GM12878 (cell line): ENCODE results near the gene NID1. TPM values are rescaled to one million over a fixed set of nuclear protein-coding genes. Genes with fewer than 3 reads are reported as not detected.
A peak's percentile ranks its signal among the peaks of the same experiment; 100 is the strongest.

ENCODE experiments used
- ATAC-seq: fragments of 200-7000 bp; cut with Tn5 transposase; 3 replicates; pipeline ENCODE4 v1.9.1; 2020; ENCODE audit warnings: mild to moderate bottlenecking, moderate library complexity
- BruUV-seq: library from RNA; stranded (reverse); fragments of 400-500 nt; replicated peaks from 2 replicates; lab custom pipeline; 2021; lab: Mats Ljungman, UMichigan
- CTCF ChIA-PET: fragments of 300-600 bp; sonication (Branson Sonifier 250); formaldehyde crosslinking; extraction: SDS; loops from one replicate; lab custom pipeline; 2021; ENCODE audit warnings: inconsistent platforms; lab: Yijun Ruan, JAX
- POLR2A ChIA-PET: fragments of 350-600 bp; formaldehyde crosslinking; extraction: SDS; loops from one replicate; lab custom pipeline; 2021; ENCODE audit warnings: inconsistent platforms; lab: Charles Lee
- RAD21 ChIA-PET: fragments of 300-600 bp; sonication (Branson Sonifier 250); formaldehyde crosslinking; loops from one replicate; lab custom pipeline; 2023; ENCODE audit warnings: antibody characterized with exemption; ENCODE audit not compliant: unreplicated experiment; lab: Charles Lee
- SMC1A ChIA-PET: fragments of 300-600 bp; sonication (Branson Sonifier 250); formaldehyde crosslinking; loops from one replicate; lab custom pipeline; 2023; ENCODE audit not compliant: unreplicated experiment, uncharacterized antibody; lab: Charles Lee
- DNase-seq: peaks from one replicate; pipeline ENCODE4 v3.0.0-alpha.2; 2011; ENCODE audit warnings: low read depth, low spot score
- FAIRE-seq: peaks from 3 replicates; lab custom pipeline; 2011; peaks lifted over from hg19 to GRCh38; lab: Jason Lieb, UNC
- H2AFZ ChIP-seq: 2 replicates; pipeline ENCODE4 v1.6.0; 2011; ENCODE audit warnings: low read depth, low read length, control low read depth; ENCODE audit not compliant: control insufficient read depth
- H3K27ac ChIP-seq: 2 replicates; pipeline ENCODE4 v1.5.1; 2011; ENCODE audit warnings: control low read depth; ENCODE audit not compliant: control insufficient read depth, insufficient read depth
- H3K27me3 ChIP-seq, 2 experiments: replicated peaks in 1 of 2; 2 replicates each; pipeline versions ENCODE4 v1.6.0 to v1.6.1; 2011; ENCODE audit warnings: low read length in 1 of 2; ENCODE audit not compliant: control insufficient read depth in 2 of 2, insufficient read depth in 2 of 2
- H3K36me3 ChIP-seq, 2 experiments: 2 replicates each; pipeline ENCODE4 v1.5.1; 2011; ENCODE audit warnings: low read length in 1 of 2; ENCODE audit not compliant: control insufficient read depth in 2 of 2, insufficient read depth in 2 of 2
- H3K4me1 ChIP-seq: 2 replicates; pipeline ENCODE4 v1.6.1; 2011; ENCODE audit warnings: mild to moderate bottlenecking, low read length, moderate library complexity, mixed read lengths; ENCODE audit not compliant: control insufficient read depth, insufficient read depth
- H3K4me2 ChIP-seq: 2 replicates; pipeline ENCODE4 v1.6.0; 2011; ENCODE audit warnings: control low read depth; ENCODE audit not compliant: control insufficient read depth, insufficient read depth
- H3K4me3 ChIP-seq: fragments of 200-600 bp; sonication (generic); 2 replicates; pipeline ENCODE4 v1.5.1; 2016
- H3K79me2 ChIP-seq: 2 replicates; pipeline ENCODE4 v1.6.0; 2011; ENCODE audit warnings: low read length; ENCODE audit not compliant: control insufficient read depth, insufficient read depth
- H3K9ac ChIP-seq: 2 replicates; pipeline ENCODE4 v1.8.0; 2011; ENCODE audit warnings: low read length, control low read depth, mixed read lengths; ENCODE audit not compliant: control insufficient read depth, insufficient read depth
- H3K9me3 ChIP-seq: replicated peaks from 3 replicates; pipeline ENCODE4 v1.5.1; 2011; ENCODE audit warnings: mild to moderate bottlenecking, low read length; ENCODE audit not compliant: control insufficient read depth, insufficient read depth
- H4K20me1 ChIP-seq: 2 replicates; pipeline ENCODE4 v1.6.0; 2011; ENCODE audit not compliant: control insufficient read depth, insufficient read depth
- IRF5 ChIP-seq: fragments of 450-650 bp; IDR thresholded peaks from 2 replicates; pipeline ENCODE4 v1.6.1; 2017; ENCODE audit warnings: borderline replicate concordance
- RAD51 ChIP-seq: fragments of 450-650 bp; IDR thresholded peaks from 2 replicates; pipeline ENCODE4 v1.6.1; 2016; ENCODE audit warnings: moderate library complexity, mild to moderate bottlenecking, inconsistent platforms
- TCF3 ChIP-seq: IDR thresholded peaks from 2 replicates; pipeline ENCODE4 v1.6.1; 2012; ENCODE audit warnings: low read depth, mild to moderate bottlenecking, low read length, borderline replicate concordance; ENCODE audit not compliant: insufficient read depth
- ZBTB40 ChIP-seq: fragments of 450-650 bp; IDR thresholded peaks from 2 replicates; pipeline ENCODE4 v1.6.1; 2016; ENCODE audit warnings: mild to moderate bottlenecking, moderate library complexity, borderline replicate concordance
- ZNF622 ChIP-seq: fragments of 450-650 bp; IDR thresholded peaks from 2 replicates; pipeline ENCODE4 v1.6.1; 2017; ENCODE audit warnings: mild to moderate bottlenecking, inconsistent platforms
- WGBS: methylation state at CpG from one replicate; pipeline ENCODE4 v1.1.6; 2016; ENCODE audit warnings: low lambda C conversion rate; ENCODE audit not compliant: insufficient replicate concordance, insufficient coverage; ENCODE audit errors: missing lambda C conversion rate; 5-methylcytosine and 5-hydroxymethylcytosine counted together
- in situ Hi-C: fragments of 300-500 bp; cut with MboI; formaldehyde crosslinking; loops from 9 replicates; pipeline ENCODE4 v1.14.3; 2018; ENCODE audit warnings: mixed read lengths
- intact Hi-C: fragments of 100-400 bp; cut with micrococcal nuclease; formaldehyde crosslinking; loops from one replicate; pipeline ENCODE4 v1.14.2; 2022; ENCODE audit not compliant: unreplicated experiment
- polyA plus RNA-seq, 11 experiments: library from polyadenylated mRNA; depleted of rRNA in 4 of 11; unstranded in 6 of 11; stranded (reverse) in 5 of 11; fragments of >200 nt; fragmentation: Nextera tagmentation in 4 of 11; fragmentation: Illumina TruSeq in 1 of 11; extraction: Ambion mirVana in 4 of 11; extraction: Trizol in 1 of 11; gene quantifications; 1 replicate in 1 of 11; 2 replicates in 10 of 11; pipeline versions ENCODE4 v1.2.1 to v1.2.3, GENCODE V29; 2011 to 2016; ENCODE audit warnings: inconsistent platforms in 2 of 11, missing spikeins in 2 of 11, low read depth in 1 of 11
- total RNA-seq, 4 experiments: library from RNA; depleted of rRNA in 3 of 4; stranded (reverse); fragments of >200 nt in 3 of 4; fragmentation: Illumina TruSeq in 1 of 4; extraction: Trizol in 1 of 4; gene quantifications; 2 replicates each; pipeline versions ENCODE4 v1.2.1 to v1.2.3, GENCODE V29; 2013 to 2021

The NID1 gene
- total and polyA plus RNA-seq, 10 of the 15 experiments (the other 5 are each of a cell fraction or from before 2014, with no cell fraction given), result 4.2 to 25.7 (median 11.3) TPM

GRCh38 chr1:236011641-236012040 is 53.2 kb downstream of the NID1 start:
- intact Hi-C loops, result no loop called here
- DNase-seq (no peak), FAIRE-seq (no peak), ATAC-seq (no peak)
- POLR2A ChIA-PET, result interaction anchor here (0.6 kb wide), 2 partner anchors 72 to 522 kb away, joined by 3 read pairs; no protein-coding TSS in a partner anchor
- SMC1A ChIA-PET, result no interaction called here
- no peak overlapping the region for H3K9ac ChIP-seq
- H3K27me3 ChIP-seq, result no peaks in the 10 kb centered on the region
- 92% methylated on average over 11 of the region's 11 CpGs for WGBS
- no peak for TF ChIP-seq ZNF622
- H3K9me3 ChIP-seq, result no peaks in the 10 kb centered on the region; the same call in 2 of the 3 replicates
- no peak overlapping the region for H3K27ac ChIP-seq
- H3K4me1 ChIP-seq, result no peaks in the 10 kb centered on the region
- no peak overlapping the region for H3K4me2 ChIP-seq
- no peaks in the 10 kb centered on the region for H4K20me1 ChIP-seq
- CTCF ChIA-PET, result no interaction called here
- no peak overlapping the region for H3K4me3 ChIP-seq
- H3K79me2 ChIP-seq, result no peaks in the 10 kb centered on the region
- no TSS peak for BruUV-seq
- in situ Hi-C loops, result no loop called here
- H3K36me3 ChIP-seq, result no peaks in the 10 kb centered on the region; a peak in 2 of 4 replicates
- H2AFZ ChIP-seq, result no peak overlapping the region
- RAD21 ChIA-PET, result no interaction called here

GRCh38 chr1:236010443-236010842 is 54.4 kb downstream of the NID1 start:
- Histone ChIP-seq H3K9me3 (no peaks in the 10 kb centered on the region; the same call in 2 of the 3 replicates), H3K79me2 (no peaks in the 10 kb centered on the region), H3K36me3 (no peaks in the 10 kb centered on the region; a peak in 2 of 4 replicates), H3K27ac (no peak overlapping the region), H3K4me3 (no peak overlapping the region), H3K4me1 (no peaks in the 10 kb centered on the region), H3K9ac (no peak overlapping the region), H4K20me1 (no peaks in the 10 kb centered on the region), H3K4me2 (no peak overlapping the region), H2AFZ (no peak overlapping the region), H3K27me3 (no peaks in the 10 kb centered on the region)
- no peak for ATAC-seq
- ChIA-PET SMC1A (interaction anchor here (0.9 to 2.0 kb wide), 3 partner anchors 9 to 43 kb away, joined by 3 to 7 read pairs (median 3); no protein-coding TSS in a partner anchor), POLR2A (interaction anchor here (0.5 kb wide), 1 partner anchor 400 kb away, joined by 4 read pairs; no protein-coding TSS in a partner anchor), RAD21 (interaction anchor here (1.5 kb wide), 1 partner anchor 38 kb away, joined by 5 read pairs; no protein-coding TSS in a partner anchor), CTCF (interaction anchor here (1.2 kb wide), 1 partner anchor 38 kb away, joined by 3 read pairs; no protein-coding TSS in a partner anchor)
- TF ChIP-seq TCF3, result no peak
- TF ChIP-seq RAD51, result no peak
- 0 out of 2 replicates have a peak, but pooled peaks have one; percentile 27 for TF ChIP-seq ZBTB40
- no peak for TF ChIP-seq IRF5
- no peak for DNase-seq
- 88% methylated on average over 7 of the region's 7 CpGs for WGBS
- intact Hi-C loops (no loop called here), in situ Hi-C loops (no loop called here)
- no peak for FAIRE-seq
- BruUV-seq, result no TSS peak
